Measurements from ENCODE around the gene PDE1C.
"Not testable (repeated sequence)": the region's sequence is repeated elsewhere in the genome, so short reads cannot be mapped to it uniquely, and the experiment has no call there.

The PDE1C gene

GRCh38 chr7:31887006-31887405, 183.2 kb downstream of the PDE1C start:
- no peak for DNase-seq

- no peak for DNase-seq
These were observed 185.0 kb downstream of the PDE1C start for GRCh38 chr7:31885171-31885570.

DNA sequence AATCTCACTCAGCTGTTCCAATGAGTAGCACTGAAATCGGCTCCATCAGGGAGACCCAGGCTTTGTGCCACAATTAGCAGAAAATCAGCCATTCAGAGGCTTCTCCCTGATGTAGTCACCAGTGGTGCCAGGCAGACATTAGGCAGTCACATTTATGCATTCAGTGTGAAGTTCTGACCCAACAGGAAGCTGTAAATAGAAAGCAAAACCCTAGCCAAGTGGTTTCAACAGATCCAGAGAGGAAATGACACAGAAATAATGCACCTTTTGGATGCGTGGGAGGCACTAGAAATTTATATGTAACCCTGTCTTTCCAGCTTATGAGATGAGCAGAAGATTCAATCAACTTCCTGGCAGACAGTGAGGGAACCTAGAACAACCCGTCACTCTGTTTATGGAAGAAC, 186.4 kb downstream of the PDE1C start:
- no peak for DNase-seq

DNA sequence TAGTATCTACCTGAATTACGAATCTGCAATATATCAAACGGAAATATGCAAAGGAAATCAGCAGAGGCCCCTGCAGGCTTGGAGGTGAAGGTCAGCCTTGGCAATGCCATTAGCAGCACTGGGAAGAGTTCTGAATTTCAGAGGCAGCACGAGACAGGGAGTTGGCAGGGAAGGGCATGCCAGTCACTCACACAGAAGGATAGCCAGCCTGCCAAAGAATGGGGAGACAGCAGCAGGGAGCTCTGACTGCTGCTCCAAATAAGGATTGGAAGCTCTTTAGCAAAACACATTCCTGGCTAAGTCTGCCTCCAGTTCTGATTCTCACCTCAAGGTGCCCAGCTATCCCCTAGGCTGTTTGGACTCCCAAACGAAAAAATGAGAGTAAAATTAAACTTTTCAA, 188.0 kb downstream of the PDE1C start:
- DNase-seq = no peak

DNA sequence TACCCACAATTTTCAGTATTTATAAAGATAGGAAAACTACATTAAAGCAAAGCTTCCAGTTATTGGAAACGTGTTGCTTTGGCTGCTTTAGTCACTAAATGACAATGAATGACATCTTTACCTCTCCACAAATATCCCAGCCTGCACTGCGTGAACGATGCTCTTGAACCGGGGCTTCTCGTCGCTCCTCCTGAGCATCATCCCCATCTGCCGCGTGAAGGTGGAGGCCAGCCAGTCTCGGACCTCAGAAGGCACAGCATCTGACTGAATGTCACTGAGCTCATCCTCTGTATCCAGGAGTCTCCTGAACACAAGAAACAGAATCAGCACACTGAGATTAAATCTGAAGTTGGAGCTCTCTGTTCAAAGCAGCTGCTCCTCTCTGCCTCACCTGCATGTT, 191.3 kb downstream of the PDE1C start:
- DNase-seq = no peak

- DNase-seq = no peak
These were observed 194.8 kb downstream of the PDE1C start for GRCh38 chr7:31875424-31875823.

- DNase-seq = no peak
These were observed 195.4 kb downstream of the PDE1C start for GRCh38 chr7:31874631-31875386.

GRCh38 chr7:31873816-31874597, 196.2 kb downstream of the PDE1C start:
- DNase-seq = no peak

- no peak for DNase-seq
These were observed 197.4 kb downstream of the PDE1C start for GRCh38 chr7:31872545-31873370.

DNA sequence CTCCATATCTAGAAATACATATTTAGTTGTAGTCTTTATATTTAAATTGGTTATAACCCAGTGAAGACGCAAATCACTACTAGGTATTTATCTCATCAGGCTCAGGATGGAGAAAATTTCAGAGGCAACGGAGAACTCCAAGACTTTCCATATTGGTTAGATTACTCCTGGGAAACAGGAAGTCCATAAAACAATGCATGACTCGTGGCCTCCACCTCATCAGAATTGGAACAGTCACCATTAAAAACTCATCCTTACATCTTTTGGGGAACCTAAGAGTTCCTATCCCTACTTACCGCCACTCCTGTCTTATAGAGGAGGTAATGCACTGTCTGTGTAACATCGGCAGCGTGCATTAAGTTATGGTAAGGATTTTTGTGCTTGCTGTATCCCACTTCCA, 205.6 kb downstream of the PDE1C start:
- DNase-seq = no peak

DNA sequence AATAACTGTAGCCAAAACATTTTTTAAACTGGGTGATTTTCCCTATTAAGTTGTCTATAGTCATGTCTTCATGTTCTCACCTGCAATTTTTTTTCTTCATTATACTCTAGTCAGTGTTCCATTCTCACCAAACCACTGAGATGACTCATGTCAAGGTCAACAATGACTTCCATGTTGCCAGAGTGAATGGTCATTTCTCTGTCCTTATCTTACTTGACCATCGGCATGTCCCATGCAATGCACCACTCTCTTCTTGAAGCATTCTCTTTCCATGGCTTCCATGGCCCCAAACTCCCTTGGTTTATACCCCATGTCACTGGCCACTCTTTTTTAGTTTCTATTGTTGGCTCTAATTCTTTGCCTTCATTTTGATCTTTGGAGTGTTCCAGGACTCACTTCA, 209.3 kb downstream of the PDE1C start:
- no peak for DNase-seq

DNA sequence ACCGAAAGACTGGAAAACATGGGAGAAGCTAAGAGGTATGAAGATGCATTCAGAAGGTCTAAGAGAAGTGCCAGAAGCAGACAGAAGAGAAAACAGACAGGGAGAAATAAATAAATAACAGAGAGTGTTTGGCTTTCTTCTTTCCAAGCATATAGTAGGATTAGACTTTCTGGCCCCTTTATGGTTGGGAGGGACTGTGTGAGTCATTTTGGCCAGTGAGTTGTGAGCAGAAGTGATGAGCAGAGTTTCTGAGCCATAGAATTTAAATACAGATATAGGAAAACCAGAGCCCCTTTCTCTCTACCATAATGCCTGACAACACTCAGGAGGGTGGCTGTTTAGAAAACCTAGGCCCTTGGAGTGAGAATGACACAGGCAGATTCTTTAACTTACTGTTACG, 212.2 kb downstream of the PDE1C start:
- DNase-seq = no peak

DNA sequence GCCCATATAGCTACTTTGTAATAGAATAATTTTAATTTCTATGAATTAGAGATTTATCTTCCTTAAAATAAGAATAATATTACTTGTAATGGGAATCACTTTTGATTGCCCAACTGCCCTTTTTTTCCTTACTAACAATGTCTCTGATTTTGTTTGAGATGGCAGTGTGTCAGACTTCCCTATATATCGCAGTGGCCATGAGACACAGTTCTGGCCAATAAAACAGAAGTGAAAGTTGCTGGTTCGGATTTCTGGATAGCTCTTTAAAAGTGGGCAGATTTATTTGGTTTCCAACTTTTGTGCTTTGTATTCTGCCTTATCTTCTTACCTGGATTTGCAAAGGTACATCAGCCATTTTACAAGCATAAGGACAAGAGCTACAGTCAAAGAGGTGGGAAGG, 213.0 kb downstream of the PDE1C start:
- DNase-seq = no peak

DNA sequence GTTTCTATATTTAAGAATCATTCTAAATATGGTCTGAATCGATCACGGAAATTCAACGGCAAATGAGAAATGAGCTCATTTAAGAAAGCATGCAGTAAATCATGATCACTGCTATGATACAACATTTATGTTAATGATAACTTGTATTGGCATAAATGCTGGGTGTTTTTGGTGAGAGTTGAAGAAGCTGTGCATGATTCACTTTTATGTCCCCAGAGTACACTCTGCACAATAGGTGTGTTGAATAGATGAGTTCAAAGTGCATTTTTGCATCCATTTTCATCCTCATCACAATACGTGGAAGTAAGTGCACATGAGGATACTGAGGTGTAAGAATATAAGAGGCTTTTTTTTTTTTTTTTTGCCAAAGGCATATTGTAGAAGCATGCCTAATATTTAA, 213.9 kb downstream of the PDE1C start:
- no peak for DNase-seq

DNA sequence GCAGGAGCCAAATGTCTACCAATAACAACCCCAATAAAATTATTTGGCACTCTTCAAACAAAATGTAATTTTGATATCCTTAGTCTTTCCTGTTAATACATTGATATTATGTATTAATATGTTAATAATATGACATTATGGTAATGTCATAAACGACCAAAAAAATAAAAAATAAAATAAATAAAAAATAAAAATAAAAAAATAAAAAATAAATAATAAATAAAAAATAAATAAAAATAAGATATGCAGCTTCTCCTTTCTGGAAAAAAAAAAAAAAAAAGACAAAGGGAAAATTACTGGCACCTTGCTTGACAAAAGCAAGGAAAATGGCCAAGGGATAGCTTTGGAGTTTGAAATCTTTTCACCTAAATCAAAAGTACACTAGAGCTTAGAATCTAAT, 214.7 kb downstream of the PDE1C start:
- DNase-seq = no peak

GRCh38 chr7:31853380-31853779, 216.8 kb downstream of the PDE1C start:
- no peak for DNase-seq

DNA sequence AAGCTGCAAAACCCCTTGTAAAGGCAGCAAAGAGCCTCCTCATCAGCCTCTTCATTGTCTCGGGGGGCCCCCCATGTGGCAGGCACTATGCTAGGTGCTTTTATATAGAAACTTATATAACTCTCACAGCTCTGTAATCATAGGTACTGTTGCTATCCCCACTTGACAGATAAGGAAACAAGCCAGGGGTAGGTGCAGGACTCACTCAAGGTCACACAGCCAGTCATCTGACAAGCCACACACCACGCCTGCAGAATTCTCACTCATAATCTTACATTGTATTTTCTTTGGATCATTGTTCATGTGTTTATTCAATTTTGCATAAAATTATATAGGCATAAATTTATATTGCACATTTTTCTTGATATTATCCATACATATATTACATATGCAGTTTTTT, 217.7 kb downstream of the PDE1C start:
- no peak for DNase-seq

DNA sequence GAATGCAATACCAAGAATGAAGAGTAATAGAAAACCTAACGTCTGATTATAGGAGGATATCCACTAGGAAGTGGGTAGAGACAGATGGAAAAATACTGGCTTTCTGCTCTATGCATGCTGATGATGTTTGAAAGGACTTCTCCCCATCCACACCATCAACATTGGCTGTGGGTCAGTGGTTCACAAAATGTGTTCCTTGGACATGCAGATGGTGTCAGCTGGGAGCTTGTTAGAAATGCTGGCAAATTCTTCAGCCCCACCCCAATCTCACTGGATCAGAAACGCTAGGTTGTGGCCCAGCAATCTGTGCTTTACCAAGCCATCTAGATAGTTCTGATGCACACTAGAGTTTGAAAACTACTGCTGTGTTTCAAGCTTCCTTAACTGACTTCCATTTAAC, 219.1 kb downstream of the PDE1C start:
- DNase-seq = no peak

- no peak for DNase-seq
These were observed 219.6 kb downstream of the PDE1C start for GRCh38 chr7:31850601-31851000.

DNA sequence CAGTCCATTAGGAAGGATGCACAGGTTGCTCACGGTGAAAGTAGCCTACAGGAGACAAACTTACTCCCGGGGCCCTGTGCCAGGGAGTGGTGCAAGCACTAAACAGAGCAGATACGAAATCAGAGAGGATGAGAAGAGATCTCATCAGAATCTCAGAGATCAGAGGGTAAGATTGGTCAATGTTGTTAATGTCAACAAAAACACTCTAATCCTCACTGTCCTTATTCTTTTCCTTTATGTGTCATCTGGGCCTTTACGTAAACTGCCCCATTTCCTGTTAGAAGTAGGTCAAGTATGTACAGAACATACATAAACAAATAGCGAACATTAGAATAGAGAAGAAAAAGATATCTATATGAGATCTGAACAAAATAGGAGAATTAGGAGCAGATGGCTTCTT, 220.1 kb downstream of the PDE1C start:
- DNase-seq = no peak

DNA sequence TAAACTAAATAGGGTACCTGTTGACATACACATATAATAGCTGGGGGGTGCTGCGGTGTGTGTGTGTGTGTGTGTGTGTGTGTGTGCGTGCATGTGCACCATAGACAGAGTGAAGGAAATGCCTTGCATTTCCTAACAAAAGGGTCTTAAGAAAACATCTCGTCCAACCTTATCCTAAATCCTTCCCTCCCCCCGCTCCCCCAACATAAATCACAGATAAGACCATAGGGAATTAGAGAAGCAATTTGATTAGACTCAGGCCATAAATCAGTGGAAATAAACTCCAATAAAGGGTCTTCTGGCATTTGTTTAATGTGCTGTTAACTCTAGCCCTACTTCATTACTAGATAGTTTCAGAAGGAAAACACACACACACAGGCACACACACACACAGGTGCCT, 234.7 kb downstream of the PDE1C start:
- no peak for DNase-seq

DNA sequence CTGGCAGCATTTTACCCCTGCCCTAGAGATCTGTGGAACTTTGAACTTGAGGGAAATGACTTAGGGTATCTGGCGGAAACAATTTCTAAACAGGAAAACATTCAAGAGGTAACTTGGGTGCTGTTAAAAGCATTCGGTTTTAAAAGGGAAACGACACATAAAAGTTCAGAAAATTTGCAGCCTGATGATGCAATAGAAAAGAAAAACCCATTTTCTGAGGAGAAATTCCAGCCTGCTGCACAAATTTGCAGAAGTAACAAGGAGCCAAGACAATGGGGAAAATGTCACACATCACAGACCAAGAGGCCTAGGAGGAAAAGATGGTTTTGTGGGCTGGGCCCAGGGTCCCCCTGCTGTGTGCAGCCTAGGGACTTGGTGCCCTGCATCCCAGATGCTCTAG, 236.6 kb downstream of the PDE1C start:
- not testable (repeated sequence) for DNase-seq

DNA sequence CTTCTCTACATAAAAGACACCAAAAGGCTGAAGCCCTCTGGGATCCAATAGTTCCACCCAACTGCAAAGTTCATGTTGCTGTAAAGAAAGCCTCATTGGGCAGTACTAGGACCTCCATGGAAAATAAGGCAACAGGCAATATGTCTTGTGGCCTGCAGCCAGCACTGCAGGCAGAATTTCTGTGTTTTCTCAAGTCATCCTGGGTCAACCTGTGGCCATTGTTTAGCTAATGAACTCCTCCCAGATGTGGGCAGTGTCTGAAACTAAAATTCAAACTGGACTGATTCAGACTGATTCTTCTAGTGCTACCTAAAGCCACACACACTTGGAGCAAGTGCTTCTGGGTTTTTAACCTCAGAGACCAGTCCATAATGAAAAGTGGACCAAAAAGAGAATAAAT, 241.7 kb downstream of the PDE1C start:
- no peak for DNase-seq

- no peak for DNase-seq
These were observed 244.6 kb downstream of the PDE1C start for GRCh38 chr7:31825576-31825975.
